Mucosa of descending colon (tissue), 3 donors: ENCODE data around the gene TESK2. TPM values are rescaled to one million over a fixed set of nuclear protein-coding genes. Genes with fewer than 3 reads are reported as not detected.

Experiments used
- ATAC-seq: fragments of 200-7000 bp; cut with Tn5 transposase; one replicate; pipeline ENCODE4 v1.9.1; 2020; ENCODE audit warnings: mild to moderate bottlenecking, moderate library complexity
- DNase-seq, 3 donors: peaks; one replicate each; pipeline ENCODE4 v3.0.0-alpha.2; 2020
- H3K36me3 ChIP-seq: fragments of 200-600 bp; one replicate; pipeline ENCODE4 v1.8.0; 2021; ENCODE audit warnings: low read depth, mild to moderate bottlenecking
- H3K4me1 ChIP-seq: fragments of 200-600 bp; one replicate; pipeline ENCODE4 v1.8.0; 2021; ENCODE audit warnings: low read depth, mild to moderate bottlenecking
- H3K4me3 ChIP-seq: fragments of 200-600 bp; one replicate; pipeline ENCODE4 v1.8.0; 2021; ENCODE audit warnings: mild to moderate bottlenecking
- H3K9me3 ChIP-seq: fragments of 200-600 bp; one replicate; pipeline ENCODE4 v1.8.0; 2021; ENCODE audit warnings: mild to moderate bottlenecking
- CTCF ChIP-seq: fragments of 200-600 bp; IDR thresholded peaks from one replicate; pipeline ENCODE4 v1.8.0; 2022; ENCODE audit warnings: antibody characterized with exemption, mild to moderate bottlenecking
- intact Hi-C, 2 donors: fragments of 100-400 bp; cut with DNase I in 1 of 2; cut with micrococcal nuclease in 1 of 2; formaldehyde crosslinking; loops; one replicate each; pipeline versions ENCODE4 v1.11.0 to v1.11.1; 2022; cut with DNase I, micrococcal nuclease
- total RNA-seq, 3 donors: library from RNA; stranded (reverse); fragmentation: NEBNext Ultra II Directional in 2 of 3; extraction: Animal tissue kit (Norgen Biotek cat#: 25700) in 2 of 3; gene quantifications; one replicate each; pipeline versions ENCODE4 v1.2.1 to v1.2.4, GENCODE V29; 2021 to 2023
- donor health status: DM: no; HTN: no; CAD: no; lungs with moderate emphysema.
- donor health status: DM: no; HTN: no; CAD: no.
- donor health status: DM: no; HTN: yes; CAD: no.

The TESK2 gene
- total RNA-seq, 3 donors from 2014 or later: 10.7 to 19.9 (median 10.8) TPM

- ATAC-seq (no peak), DNase-seq (no peak)
- Histone ChIP-seq H3K4me3 (no peak overlapping the region), H3K4me1 (no peaks in the 10 kb centered on the region), H3K9me3 (no peaks in the 10 kb centered on the region), H3K36me3 (no peaks in the 10 kb centered on the region)
- no peak for TF ChIP-seq CTCF
- intact Hi-C loops: no loop called here
Measured at GRCh38 chr1:45348609-45348965, 142.4 kb downstream of the TESK2 start.

- no peak for ATAC-seq
Measured at GRCh38 chr1:45348020-45348419, 142.9 kb downstream of the TESK2 start.

GRCh38 chr1:45346473-45346872, 144.5 kb downstream of the TESK2 start:
- intact Hi-C loops: no loop called here
- no peak for ATAC-seq
- Histone ChIP-seq H3K36me3 (no peaks in the 10 kb centered on the region), H3K4me3 (no peak overlapping the region), H3K9me3 (no peaks in the 10 kb centered on the region), H3K4me1 (peaks cover under 1% of the 10 kb centered on the region)
- no peak for DNase-seq
- TF ChIP-seq CTCF: no peak

More at GRCh38 chr1:45348020-45348419, 142.9 kb downstream of the TESK2 start:
- DNase-seq: no peak
- H3K4me1 ChIP-seq: no peaks in the 10 kb centered on the region
- intact Hi-C loops: no loop called here
- no peaks in the 10 kb centered on the region for H3K36me3 ChIP-seq
- no peaks in the 10 kb centered on the region for H3K9me3 ChIP-seq
- no peak overlapping the region for H3K4me3 ChIP-seq
- TF ChIP-seq CTCF: no peak

GRCh38 chr1:45345014-45345413, 145.9 kb downstream of the TESK2 start:
- H3K36me3 ChIP-seq: peaks cover 3% of the 10 kb centered on the region
- DNase-seq: no peak
- TF ChIP-seq CTCF: no peak

GRCh38 chr1:45344499-45344898, 146.5 kb downstream of the TESK2 start:
- peaks cover 5% of the 10 kb centered on the region for H3K36me3 ChIP-seq
- H3K4me3 ChIP-seq: no peak overlapping the region
- ATAC-seq (no peak), DNase-seq (no peak)
- intact Hi-C loops: no loop called here
- H3K9me3 ChIP-seq: no peaks in the 10 kb centered on the region
- no peak for TF ChIP-seq CTCF
- H3K4me1 ChIP-seq: peaks cover 10% of the 10 kb centered on the region

More at GRCh38 chr1:45345014-45345413, 145.9 kb downstream of the TESK2 start:
- Histone ChIP-seq H3K4me3 (no peak overlapping the region), H3K4me1 (peaks cover 10% of the 10 kb centered on the region), H3K9me3 (no peaks in the 10 kb centered on the region)
- intact Hi-C loops: no loop called here
- ATAC-seq: no peak

- intact Hi-C loops: no loop called here
- no peaks in the 10 kb centered on the region for H3K9me3 ChIP-seq
- H3K4me3 ChIP-seq: peak overlapping the region; percentile 57
- no peak for ATAC-seq
- no peak for TF ChIP-seq CTCF
- H3K36me3 ChIP-seq: peaks cover 5% of the 10 kb centered on the region
- H3K4me1 ChIP-seq: peaks cover 28% of the 10 kb centered on the region
- DNase-seq: no peak
Measured at GRCh38 chr1:45340816-45341466, 150.0 kb downstream of the TESK2 start.
